GM12878 (cell line): ENCODE data around the gene DPYSL4. TPM values are rescaled to one million over a fixed set of nuclear protein-coding genes. Genes with fewer than 3 reads are reported as not detected.

ENCODE experiments used
- ATAC-seq: fragments of 200-7000 bp; cut with Tn5 transposase; 3 replicates; pipeline ENCODE4 v1.9.1; 2020; ENCODE audit warnings: mild to moderate bottlenecking, moderate library complexity
- BruUV-seq: library from RNA; stranded (reverse); fragments of 400-500 nt; replicated peaks from 2 replicates; lab custom pipeline; 2021; lab: Mats Ljungman, UMichigan
- CTCF ChIA-PET: fragments of 300-600 bp; sonication (Branson Sonifier 250); formaldehyde crosslinking; extraction: SDS; loops from one replicate; lab custom pipeline; 2021; ENCODE audit warnings: inconsistent platforms; lab: Yijun Ruan, JAX
- POLR2A ChIA-PET: fragments of 350-600 bp; formaldehyde crosslinking; extraction: SDS; loops from one replicate; lab custom pipeline; 2021; ENCODE audit warnings: inconsistent platforms; lab: Charles Lee
- RAD21 ChIA-PET: fragments of 300-600 bp; sonication (Branson Sonifier 250); formaldehyde crosslinking; loops from one replicate; lab custom pipeline; 2023; ENCODE audit warnings: antibody characterized with exemption; ENCODE audit not compliant: unreplicated experiment; lab: Charles Lee
- SMC1A ChIA-PET: fragments of 300-600 bp; sonication (Branson Sonifier 250); formaldehyde crosslinking; loops from one replicate; lab custom pipeline; 2023; ENCODE audit not compliant: unreplicated experiment, uncharacterized antibody; lab: Charles Lee
- DNase-seq: peaks from one replicate; pipeline ENCODE4 v3.0.0-alpha.2; 2011; ENCODE audit warnings: low read depth, low spot score
- FAIRE-seq: peaks from 3 replicates; lab custom pipeline; 2011; peaks lifted over from hg19 to GRCh38; lab: Jason Lieb, UNC
- H2AFZ ChIP-seq: 2 replicates; pipeline ENCODE4 v1.6.0; 2011; ENCODE audit warnings: low read depth, low read length, control low read depth; ENCODE audit not compliant: control insufficient read depth
- H3K27ac ChIP-seq: 2 replicates; pipeline ENCODE4 v1.5.1; 2011; ENCODE audit warnings: control low read depth; ENCODE audit not compliant: control insufficient read depth, insufficient read depth
- H3K27me3 ChIP-seq, 2 experiments: replicated peaks in 1 of 2; 2 replicates each; pipeline versions ENCODE4 v1.6.0 to v1.6.1; 2011; ENCODE audit warnings: low read length in 1 of 2; ENCODE audit not compliant: control insufficient read depth in 2 of 2, insufficient read depth in 2 of 2
- H3K36me3 ChIP-seq, 2 experiments: 2 replicates each; pipeline ENCODE4 v1.5.1; 2011; ENCODE audit warnings: low read length in 1 of 2; ENCODE audit not compliant: control insufficient read depth in 2 of 2, insufficient read depth in 2 of 2
- H3K4me1 ChIP-seq: 2 replicates; pipeline ENCODE4 v1.6.1; 2011; ENCODE audit warnings: mild to moderate bottlenecking, low read length, moderate library complexity, mixed read lengths; ENCODE audit not compliant: control insufficient read depth, insufficient read depth
- H3K4me2 ChIP-seq: 2 replicates; pipeline ENCODE4 v1.6.0; 2011; ENCODE audit warnings: control low read depth; ENCODE audit not compliant: control insufficient read depth, insufficient read depth
- H3K4me3 ChIP-seq: fragments of 200-600 bp; sonication (generic); 2 replicates; pipeline ENCODE4 v1.5.1; 2016
- H3K79me2 ChIP-seq: 2 replicates; pipeline ENCODE4 v1.6.0; 2011; ENCODE audit warnings: low read length; ENCODE audit not compliant: control insufficient read depth, insufficient read depth
- H3K9ac ChIP-seq: 2 replicates; pipeline ENCODE4 v1.8.0; 2011; ENCODE audit warnings: low read length, control low read depth, mixed read lengths; ENCODE audit not compliant: control insufficient read depth, insufficient read depth
- H3K9me3 ChIP-seq: replicated peaks from 3 replicates; pipeline ENCODE4 v1.5.1; 2011; ENCODE audit warnings: mild to moderate bottlenecking, low read length; ENCODE audit not compliant: control insufficient read depth, insufficient read depth
- H4K20me1 ChIP-seq: 2 replicates; pipeline ENCODE4 v1.6.0; 2011; ENCODE audit not compliant: control insufficient read depth, insufficient read depth
- FOS ChIP-seq: IDR thresholded peaks from 3 replicates; pipeline ENCODE4 v1.6.1; 2011; ENCODE audit warnings: borderline replicate concordance; ENCODE audit not compliant: insufficient read length; ENCODE audit errors: extremely low read depth
- GABPA ChIP-seq: IDR thresholded peaks from 2 replicates; pipeline ENCODE4 v1.6.1; 2014; ENCODE audit warnings: antibody characterized with exemption, low read depth, mild to moderate bottlenecking, inconsistent platforms
- JUND ChIP-seq: IDR thresholded peaks from 2 replicates; pipeline ENCODE4 v1.6.1; 2012; ENCODE audit warnings: low read depth, mild to moderate bottlenecking, low read length, improper control_type of control experiment, moderate library complexity
- MTA3 ChIP-seq: IDR thresholded peaks from 2 replicates; pipeline ENCODE4 v1.6.1; 2012; ENCODE audit warnings: low read length, inconsistent platforms, borderline replicate concordance
- NBN ChIP-seq: fragments of 450-650 bp; IDR thresholded peaks from 2 replicates; pipeline ENCODE4 v1.6.1; 2016
- NFIC ChIP-seq: IDR thresholded peaks from 2 replicates; pipeline ENCODE4 v1.6.1; 2012; ENCODE audit warnings: low read depth, mild to moderate bottlenecking, inconsistent platforms, low read length, moderate library complexity
- NFYA ChIP-seq: IDR thresholded peaks from 2 replicates; pipeline ENCODE4 v1.6.1; 2011; ENCODE audit warnings: low read depth, mild to moderate bottlenecking, low read length, improper control_type of control experiment, borderline replicate concordance
- PBX3 ChIP-seq: IDR thresholded peaks from 2 replicates; pipeline ENCODE4 v1.6.1; 2011; ENCODE audit warnings: mild to moderate bottlenecking, low read depth, low read length, moderate library complexity; ENCODE audit not compliant: insufficient replicate concordance
- RAD51 ChIP-seq: fragments of 450-650 bp; IDR thresholded peaks from 2 replicates; pipeline ENCODE4 v1.6.1; 2016; ENCODE audit warnings: moderate library complexity, mild to moderate bottlenecking, inconsistent platforms
- RCOR1 ChIP-seq: conservative IDR thresholded peaks from 2 replicates; pipeline ENCODE4 v1.6.1; 2012; ENCODE audit warnings: low read depth, low read length, improper control_type of control experiment
- SIN3A ChIP-seq: IDR thresholded peaks from 2 replicates; pipeline ENCODE4 v1.6.1; 2012; ENCODE audit warnings: low read depth, low read length, improper control_type of control experiment
- SP1 ChIP-seq: IDR thresholded peaks from one replicate; pipeline ENCODE4 v1.6.1; 2011; ENCODE audit warnings: low read depth, low read length
- SREBF2 ChIP-seq: IDR thresholded peaks from 2 replicates; pipeline ENCODE4 v1.6.1; 2012; ENCODE audit warnings: mild to moderate bottlenecking, low read length
- STAT3 ChIP-seq: IDR thresholded peaks from 2 replicates; pipeline ENCODE4 v1.6.1; 2011; ENCODE audit warnings: low read depth, low read length, improper control_type of control experiment
- ZSCAN29 ChIP-seq: fragments of 450-650 bp; IDR thresholded peaks from 2 replicates; pipeline ENCODE4 v1.6.1; 2017; ENCODE audit warnings: mild to moderate bottlenecking, moderate library complexity
- WGBS: methylation state at CpG from one replicate; pipeline ENCODE4 v1.1.6; 2016; ENCODE audit warnings: low lambda C conversion rate; ENCODE audit not compliant: insufficient replicate concordance, insufficient coverage; ENCODE audit errors: missing lambda C conversion rate; 5-methylcytosine and 5-hydroxymethylcytosine counted together
- in situ Hi-C: fragments of 300-500 bp; cut with MboI; formaldehyde crosslinking; loops from 9 replicates; pipeline ENCODE4 v1.14.3; 2018; ENCODE audit warnings: mixed read lengths
- intact Hi-C: fragments of 100-400 bp; cut with micrococcal nuclease; formaldehyde crosslinking; loops from one replicate; pipeline ENCODE4 v1.14.2; 2022; ENCODE audit not compliant: unreplicated experiment
- polyA plus RNA-seq, 11 experiments: library from polyadenylated mRNA; depleted of rRNA in 4 of 11; unstranded in 6 of 11; stranded (reverse) in 5 of 11; fragments of >200 nt; fragmentation: Nextera tagmentation in 4 of 11; fragmentation: Illumina TruSeq in 1 of 11; extraction: Ambion mirVana in 4 of 11; extraction: Trizol in 1 of 11; gene quantifications; 1 replicate in 1 of 11; 2 replicates in 10 of 11; pipeline versions ENCODE4 v1.2.1 to v1.2.3, GENCODE V29; 2011 to 2016; ENCODE audit warnings: inconsistent platforms in 2 of 11, missing spikeins in 2 of 11, low read depth in 1 of 11
- total RNA-seq, 4 experiments: library from RNA; depleted of rRNA in 3 of 4; stranded (reverse); fragments of >200 nt in 3 of 4; fragmentation: Illumina TruSeq in 1 of 4; extraction: Trizol in 1 of 4; gene quantifications; 2 replicates each; pipeline versions ENCODE4 v1.2.1 to v1.2.3, GENCODE V29; 2013 to 2021
- TF ChIP-seq, protein P1 (sequence below): fragments of 450-650 bp; IDR thresholded peaks from 2 replicates; pipeline ENCODE4 v1.6.1; 2018; ENCODE audit warnings: borderline replicate concordance, mild to moderate bottlenecking; ENCODE audit not compliant: partially characterized antibody
- TF ChIP-seq, protein P2 (sequence below): fragments of 450-650 bp; IDR thresholded peaks from 2 replicates; pipeline ENCODE4 v1.6.1; 2017; ENCODE audit warnings: mild to moderate bottlenecking, low read depth, inconsistent platforms; ENCODE audit not compliant: poor library complexity, severe bottlenecking

DPYSL4 gene
- total and polyA plus RNA-seq, 10 of the 15 experiments (the other 5 are each of a cell fraction or from before 2014, with no cell fraction given) = 0.10 to 0.21 TPM; not detected in 8

- RAD21 ChIA-PET = no interaction called here
- Histone ChIP-seq H3K4me2 (no peak overlapping the region), H3K79me2 (no peaks in the 10 kb centered on the region), H3K9ac (no peak overlapping the region), H3K36me3 (no peaks in the 10 kb centered on the region), H3K27ac (no peak overlapping the region), H3K4me1 (no peaks in the 10 kb centered on the region), H3K4me3 (no peak overlapping the region), H3K27me3 (no peaks in the 10 kb centered on the region), H2AFZ (no peak overlapping the region), H3K9me3 (no peaks in the 10 kb centered on the region), H4K20me1 (no peaks in the 10 kb centered on the region)
- BruUV-seq = no TSS peak
- FAIRE-seq (no peak), ATAC-seq (no peak), DNase-seq (no peak)
- intact Hi-C loops = no loop called here
- CTCF ChIA-PET = no interaction called here
- SMC1A ChIA-PET = no interaction called here
- in situ Hi-C loops = no loop called here
- WGBS = 47% methylated on average over 10 of the region's 10 CpGs
- POLR2A ChIA-PET = no interaction called here
- TF ChIP-seq, protein P1, sequence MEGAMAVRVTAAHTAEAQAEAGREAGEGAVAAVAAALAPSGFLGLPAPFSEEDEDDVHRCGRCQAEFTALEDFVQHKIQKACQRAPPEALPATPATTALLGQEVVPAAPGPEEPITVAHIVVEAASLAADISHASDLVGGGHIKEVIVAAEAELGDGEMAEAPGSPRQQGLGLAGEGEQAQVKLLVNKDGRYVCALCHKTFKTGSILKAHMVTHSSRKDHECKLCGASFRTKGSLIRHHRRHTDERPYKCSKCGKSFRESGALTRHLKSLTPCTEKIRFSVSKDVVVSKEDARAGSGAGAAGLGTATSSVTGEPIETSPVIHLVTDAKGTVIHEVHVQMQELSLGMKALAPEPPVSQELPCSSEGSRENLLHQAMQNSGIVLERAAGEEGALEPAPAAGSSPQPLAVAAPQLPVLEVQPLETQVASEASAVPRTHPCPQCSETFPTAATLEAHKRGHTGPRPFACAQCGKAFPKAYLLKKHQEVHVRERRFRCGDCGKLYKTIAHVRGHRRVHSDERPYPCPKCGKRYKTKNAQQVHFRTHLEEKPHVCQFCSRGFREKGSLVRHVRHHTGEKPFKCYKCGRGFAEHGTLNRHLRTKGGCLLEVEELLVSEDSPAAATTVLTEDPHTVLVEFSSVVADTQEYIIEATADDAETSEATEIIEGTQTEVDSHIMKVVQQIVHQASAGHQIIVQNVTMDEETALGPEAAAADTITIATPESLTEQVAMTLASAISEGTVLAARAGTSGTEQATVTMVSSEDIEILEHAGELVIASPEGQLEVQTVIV = no peak
- TF ChIP-seq NFIC (no peak), NBN (no peak), RCOR1 (no peak), STAT3 (no peak), MTA3 (no peak), SP1 (no peak), NFYA (no peak), JUND (no peak), SIN3A (no peak), ZSCAN29 (no peak), RAD51 (no peak), SREBF2 (no peak), GABPA (no peak), PBX3 (no peak), FOS (no peak)
- TF ChIP-seq, protein P2, sequence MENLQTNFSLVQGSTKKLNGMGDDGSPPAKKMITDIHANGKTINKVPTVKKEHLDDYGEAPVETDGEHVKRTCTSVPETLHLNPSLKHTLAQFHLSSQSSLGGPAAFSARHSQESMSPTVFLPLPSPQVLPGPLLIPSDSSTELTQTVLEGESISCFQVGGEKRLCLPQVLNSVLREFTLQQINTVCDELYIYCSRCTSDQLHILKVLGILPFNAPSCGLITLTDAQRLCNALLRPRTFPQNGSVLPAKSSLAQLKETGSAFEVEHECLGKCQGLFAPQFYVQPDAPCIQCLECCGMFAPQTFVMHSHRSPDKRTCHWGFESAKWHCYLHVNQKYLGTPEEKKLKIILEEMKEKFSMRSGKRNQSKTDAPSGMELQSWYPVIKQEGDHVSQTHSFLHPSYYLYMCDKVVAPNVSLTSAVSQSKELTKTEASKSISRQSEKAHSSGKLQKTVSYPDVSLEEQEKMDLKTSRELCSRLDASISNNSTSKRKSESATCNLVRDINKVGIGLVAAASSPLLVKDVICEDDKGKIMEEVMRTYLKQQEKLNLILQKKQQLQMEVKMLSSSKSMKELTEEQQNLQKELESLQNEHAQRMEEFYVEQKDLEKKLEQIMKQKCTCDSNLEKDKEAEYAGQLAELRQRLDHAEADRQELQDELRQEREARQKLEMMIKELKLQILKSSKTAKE = no peak
Measured at GRCh38 chr10:132139526-132139925, 47.2 kb upstream of the DPYSL4 start.
